ENCODE measurements around the gene MDK.

- TF ChIP-seq CTCF (conservative IDR thresholded peaks at IDR 0.05; ENCODE audit: low read depth in 2 of 2) (no peak), CREB1 (CRISPR knock-in tag; IDR thresholded peaks at IDR 0.05; ENCODE audit: low read depth) (no peak), EZH2 (IDR thresholded peaks at IDR 0.05; ENCODE audit: low read depth, unreplicated experiment) (no peak), REST (IDR thresholded peaks at IDR 0.05; ENCODE audit: unreplicated experiment) (no peak)
- TF ChIP-seq, protein P1, sequence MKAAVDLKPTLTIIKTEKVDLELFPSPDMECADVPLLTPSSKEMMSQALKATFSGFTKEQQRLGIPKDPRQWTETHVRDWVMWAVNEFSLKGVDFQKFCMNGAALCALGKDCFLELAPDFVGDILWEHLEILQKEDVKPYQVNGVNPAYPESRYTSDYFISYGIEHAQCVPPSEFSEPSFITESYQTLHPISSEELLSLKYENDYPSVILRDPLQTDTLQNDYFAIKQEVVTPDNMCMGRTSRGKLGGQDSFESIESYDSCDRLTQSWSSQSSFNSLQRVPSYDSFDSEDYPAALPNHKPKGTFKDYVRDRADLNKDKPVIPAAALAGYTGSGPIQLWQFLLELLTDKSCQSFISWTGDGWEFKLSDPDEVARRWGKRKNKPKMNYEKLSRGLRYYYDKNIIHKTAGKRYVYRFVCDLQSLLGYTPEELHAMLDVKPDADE (IDR thresholded peaks at IDR 0.05) = no peak
- TF ChIP-seq, protein P2, sequence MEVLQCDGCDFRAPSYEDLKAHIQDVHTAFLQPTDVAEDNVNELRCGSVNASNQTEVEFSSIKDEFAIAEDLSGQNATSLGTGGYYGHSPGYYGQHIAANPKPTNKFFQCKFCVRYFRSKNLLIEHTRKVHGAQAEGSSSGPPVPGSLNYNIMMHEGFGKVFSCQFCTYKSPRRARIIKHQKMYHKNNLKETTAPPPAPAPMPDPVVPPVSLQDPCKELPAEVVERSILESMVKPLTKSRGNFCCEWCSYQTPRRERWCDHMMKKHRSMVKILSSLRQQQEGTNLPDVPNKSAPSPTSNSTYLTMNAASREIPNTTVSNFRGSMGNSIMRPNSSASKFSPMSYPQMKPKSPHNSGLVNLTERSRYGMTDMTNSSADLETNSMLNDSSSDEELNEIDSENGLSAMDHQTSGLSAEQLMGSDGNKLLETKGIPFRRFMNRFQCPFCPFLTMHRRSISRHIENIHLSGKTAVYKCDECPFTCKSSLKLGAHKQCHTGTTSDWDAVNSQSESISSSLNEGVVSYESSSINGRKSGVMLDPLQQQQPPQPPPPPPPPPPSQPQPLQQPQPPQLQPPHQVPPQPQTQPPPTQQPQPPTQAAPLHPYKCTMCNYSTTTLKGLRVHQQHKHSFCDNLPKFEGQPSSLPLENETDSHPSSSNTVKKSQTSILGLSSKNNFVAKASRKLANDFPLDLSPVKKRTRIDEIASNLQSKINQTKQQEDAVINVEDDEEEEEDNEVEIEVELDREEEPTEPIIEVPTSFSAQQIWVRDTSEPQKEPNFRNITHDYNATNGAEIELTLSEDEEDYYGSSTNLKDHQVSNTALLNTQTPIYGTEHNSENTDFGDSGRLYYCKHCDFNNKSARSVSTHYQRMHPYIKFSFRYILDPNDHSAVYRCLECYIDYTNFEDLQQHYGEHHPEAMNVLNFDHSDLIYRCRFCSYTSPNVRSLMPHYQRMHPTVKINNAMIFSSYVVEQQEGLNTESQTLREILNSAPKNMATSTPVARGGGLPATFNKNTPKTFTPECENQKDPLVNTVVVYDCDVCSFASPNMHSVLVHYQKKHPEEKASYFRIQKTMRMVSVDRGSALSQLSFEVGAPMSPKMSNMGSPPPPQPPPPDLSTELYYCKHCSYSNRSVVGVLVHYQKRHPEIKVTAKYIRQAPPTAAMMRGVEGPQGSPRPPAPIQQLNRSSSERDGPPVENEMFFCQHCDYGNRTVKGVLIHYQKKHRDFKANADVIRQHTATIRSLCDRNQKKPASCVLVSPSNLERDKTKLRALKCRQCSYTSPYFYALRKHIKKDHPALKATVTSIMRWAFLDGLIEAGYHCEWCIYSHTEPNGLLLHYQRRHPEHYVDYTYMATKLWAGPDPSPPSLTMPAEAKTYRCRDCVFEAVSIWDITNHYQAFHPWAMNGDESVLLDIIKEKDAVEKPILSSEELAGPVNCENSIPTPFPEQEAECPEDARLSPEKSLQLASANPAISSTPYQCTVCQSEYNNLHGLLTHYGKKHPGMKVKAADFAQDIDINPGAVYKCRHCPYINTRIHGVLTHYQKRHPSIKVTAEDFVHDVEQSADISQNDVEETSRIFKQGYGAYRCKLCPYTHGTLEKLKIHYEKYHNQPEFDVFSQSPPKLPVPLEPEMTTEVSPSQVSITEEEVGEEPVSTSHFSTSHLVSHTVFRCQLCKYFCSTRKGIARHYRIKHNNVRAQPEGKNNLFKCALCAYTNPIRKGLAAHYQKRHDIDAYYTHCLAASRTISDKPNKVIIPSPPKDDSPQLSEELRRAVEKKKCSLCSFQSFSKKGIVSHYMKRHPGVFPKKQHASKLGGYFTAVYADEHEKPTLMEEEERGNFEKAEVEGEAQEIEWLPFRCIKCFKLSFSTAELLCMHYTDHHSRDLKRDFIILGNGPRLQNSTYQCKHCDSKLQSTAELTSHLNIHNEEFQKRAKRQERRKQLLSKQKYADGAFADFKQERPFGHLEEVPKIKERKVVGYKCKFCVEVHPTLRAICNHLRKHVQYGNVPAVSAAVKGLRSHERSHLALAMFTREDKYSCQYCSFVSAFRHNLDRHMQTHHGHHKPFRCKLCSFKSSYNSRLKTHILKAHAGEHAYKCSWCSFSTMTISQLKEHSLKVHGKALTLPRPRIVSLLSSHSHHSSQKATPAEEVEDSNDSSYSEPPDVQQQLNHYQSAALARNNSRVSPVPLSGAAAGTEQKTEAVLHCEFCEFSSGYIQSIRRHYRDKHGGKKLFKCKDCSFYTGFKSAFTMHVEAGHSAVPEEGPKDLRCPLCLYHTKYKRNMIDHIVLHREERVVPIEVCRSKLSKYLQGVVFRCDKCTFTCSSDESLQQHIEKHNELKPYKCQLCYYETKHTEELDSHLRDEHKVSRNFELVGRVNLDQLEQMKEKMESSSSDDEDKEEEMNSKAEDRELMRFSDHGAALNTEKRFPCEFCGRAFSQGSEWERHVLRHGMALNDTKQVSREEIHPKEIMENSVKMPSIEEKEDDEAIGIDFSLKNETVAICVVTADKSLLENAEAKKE (CRISPR knock-in tag; IDR thresholded peaks at IDR 0.05) = no peak
Observed at GRCh38 chr11:46362156-46363030, 19.1 kb upstream of the MDK start.

All from GM23338 (cell line).